Stimulated activated CD4-positive, alpha-beta T cell treated with anti-CD3 and anti-CD28 coated beads, TNF-alpha, amount 100 ng/mL, for 24 hours (primary cell): ENCODE measurements around the gene GNB1L.

Experiments
- DNase-seq, 3 experiments: peaks; one replicate each; pipeline ENCODE4 v3.0.0-alpha.2; 2020; ENCODE audit warnings: low read depth in 3 of 3

Gene GNB1L

DNA sequence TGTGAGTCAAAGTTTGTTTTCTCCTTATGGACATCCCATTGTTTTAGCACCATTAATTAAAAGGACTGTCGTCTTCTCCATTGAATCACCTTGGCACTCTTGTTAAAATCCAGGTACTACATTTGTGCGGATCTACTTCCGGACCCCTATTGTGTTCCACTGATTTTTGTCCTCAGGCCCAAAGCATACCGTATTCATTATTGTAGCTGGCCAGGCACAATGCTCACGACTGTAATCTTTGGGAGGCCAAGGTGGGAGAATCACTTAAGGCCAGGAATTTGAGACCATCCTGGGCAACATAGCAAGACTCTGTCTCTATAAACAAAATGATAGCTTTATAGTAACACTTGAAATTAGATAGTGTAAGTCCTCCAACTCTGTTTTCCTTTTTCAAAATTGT is 8.9 kb upstream of the GNB1L start:
- no peak for DNase-seq

DNA sequence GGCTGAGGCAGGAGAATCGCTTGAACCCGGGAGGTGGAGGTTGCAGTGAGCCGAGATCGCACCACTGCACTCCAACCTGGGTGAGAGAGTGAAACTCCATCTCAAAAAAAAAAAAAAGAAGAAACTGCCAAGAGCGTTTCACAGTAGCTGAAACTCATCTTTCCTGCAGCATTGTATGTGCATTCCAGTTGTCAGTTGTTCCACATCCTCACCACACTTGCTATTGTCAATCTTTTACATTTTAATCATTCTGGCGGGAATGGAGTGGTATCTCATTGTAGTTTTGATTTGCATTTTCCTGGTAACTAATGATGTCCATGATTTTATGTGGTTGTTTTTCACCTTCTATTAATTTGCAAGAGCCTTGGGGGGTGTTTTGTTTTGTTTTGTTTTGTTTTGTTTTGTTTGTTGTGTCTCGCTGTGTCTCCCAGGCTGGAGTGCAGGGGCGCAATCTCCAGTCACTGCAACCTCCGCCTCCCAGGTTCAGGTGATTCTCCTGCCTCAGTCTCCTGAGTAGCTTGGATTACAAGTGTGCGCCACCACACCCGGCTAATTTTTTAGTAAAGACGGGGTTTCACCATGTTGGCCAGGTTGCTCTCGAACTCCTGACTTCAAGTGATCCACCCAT is 8.1 kb upstream of the GNB1L start:
- no peak for DNase-seq

- no peak for DNase-seq
Measured at GRCh38 chr22:19859861-19860510, 5.3 kb upstream of the GNB1L start.

DNA sequence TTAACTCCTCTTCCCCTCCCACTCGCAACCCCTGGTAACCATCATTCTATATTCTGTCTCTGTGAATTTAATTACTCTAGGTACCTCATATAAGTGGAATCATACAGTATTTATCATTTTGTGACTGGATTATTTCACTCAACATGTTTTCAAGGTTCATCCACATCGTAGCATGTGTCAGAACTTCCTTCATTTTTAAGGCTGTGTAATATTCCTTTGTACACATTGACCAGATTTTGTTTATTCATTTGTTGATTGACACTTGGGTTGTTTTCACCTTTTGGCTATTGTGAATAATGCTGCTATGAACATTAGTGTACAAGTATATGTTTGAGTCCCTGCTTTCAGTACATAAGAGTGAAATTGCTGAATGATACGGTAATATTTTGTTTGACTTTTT is 2.7 kb upstream of the GNB1L start:
- DNase-seq: no peak

DNA sequence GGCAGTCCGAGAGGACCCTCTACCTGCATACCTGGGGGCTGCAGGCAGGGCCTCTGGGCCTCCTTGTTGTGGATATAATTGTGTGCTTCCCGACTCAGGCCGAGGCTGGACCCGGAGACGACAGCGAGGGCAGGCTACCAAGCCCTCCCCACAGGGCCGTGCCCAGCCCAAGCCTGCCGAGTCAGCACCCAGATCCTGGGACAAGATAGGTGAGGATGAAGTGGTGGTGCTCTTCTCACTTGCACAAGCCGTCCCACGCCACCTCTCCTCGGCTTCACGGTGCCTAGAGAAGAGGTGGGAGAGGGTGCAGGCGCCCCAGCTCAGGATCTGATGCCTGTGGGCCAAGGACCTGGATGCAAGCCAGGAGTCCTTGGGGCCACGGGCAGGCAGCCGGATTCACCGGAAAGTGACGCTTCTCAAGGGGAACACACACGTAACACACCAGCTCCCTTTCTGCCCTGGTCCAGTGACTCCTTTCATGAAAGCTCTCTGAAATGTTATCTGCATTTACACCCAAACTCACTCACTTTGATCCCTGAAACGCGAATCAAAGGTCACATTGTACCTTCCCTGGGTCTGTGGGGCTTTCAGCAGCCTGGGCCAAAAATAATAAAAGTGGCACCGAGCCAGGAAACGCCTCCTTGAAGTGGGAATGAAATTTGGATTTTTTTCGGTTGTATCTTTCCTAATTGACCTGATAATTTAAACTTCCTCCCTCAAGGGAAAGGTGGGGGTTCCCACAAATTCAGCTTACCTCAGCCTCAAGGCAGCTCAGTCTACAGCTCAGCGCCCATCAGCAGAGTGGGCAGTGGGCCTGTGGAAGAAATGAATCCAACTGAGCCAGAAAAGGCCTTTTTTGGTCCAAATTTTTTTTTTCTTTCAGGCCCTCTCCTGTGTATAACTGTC is 1.1 kb upstream of the GNB1L start:
- DNase-seq: peak; percentile 42 to 71 (median 47)

GRCh38 chr22:19853879-19854777 is 546 bp downstream of the GNB1L start:
- DNase-seq: no peak

- DNase-seq: no peak
Measured at GRCh38 chr22:19853058-19853878, 1.4 kb downstream of the GNB1L start.

DNA sequence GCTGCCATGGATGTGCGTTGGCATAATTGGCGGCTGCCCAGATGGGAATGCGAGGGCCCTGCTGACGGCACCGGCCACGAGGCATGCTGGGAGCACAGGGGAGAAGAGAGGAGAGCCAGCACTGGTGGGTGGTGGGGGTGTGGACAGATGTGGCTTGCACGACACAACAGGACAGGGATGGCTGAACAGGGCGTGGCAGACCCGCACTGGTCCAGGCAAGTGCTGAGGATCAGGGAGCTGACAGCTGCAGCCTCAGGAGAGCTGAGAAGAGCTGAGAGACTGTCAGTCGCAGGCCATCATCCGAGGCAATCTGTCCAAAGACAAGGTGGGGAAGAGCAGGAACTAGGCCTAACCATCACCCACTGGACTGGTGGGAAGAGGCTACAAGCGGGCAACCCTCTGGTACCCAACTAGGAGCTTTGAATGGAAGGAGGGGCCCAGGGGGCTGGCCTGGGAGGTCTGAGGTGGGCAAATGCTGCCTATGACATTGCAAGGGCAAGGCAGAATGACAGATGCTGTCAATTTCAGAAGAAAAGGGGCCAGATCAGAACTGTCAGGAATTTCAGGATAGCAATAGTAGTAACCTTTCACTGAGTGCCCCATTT is 2.4 kb downstream of the GNB1L start:
- DNase-seq: no peak

GRCh38 chr22:19851291-19852176 is 3.1 kb downstream of the GNB1L start:
- DNase-seq: no peak

DNA sequence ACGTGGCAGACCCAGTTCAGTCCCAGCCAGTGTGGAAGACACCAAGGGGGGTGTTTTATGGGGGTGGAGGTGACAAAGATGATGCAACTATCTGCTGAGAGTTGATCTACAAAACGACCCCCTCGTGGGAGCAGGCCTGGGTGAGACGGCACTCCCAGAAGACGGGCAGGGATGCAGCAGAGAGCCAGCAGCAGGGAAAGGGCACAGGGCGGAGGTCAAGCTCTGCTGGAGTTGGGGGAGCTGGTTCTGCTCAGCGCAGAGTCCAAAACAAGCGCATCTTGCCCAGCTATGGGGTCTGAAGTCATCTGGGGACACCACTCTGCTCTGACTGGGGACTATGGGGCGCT is 3.9 kb downstream of the GNB1L start:
- DNase-seq: no peak

DNA sequence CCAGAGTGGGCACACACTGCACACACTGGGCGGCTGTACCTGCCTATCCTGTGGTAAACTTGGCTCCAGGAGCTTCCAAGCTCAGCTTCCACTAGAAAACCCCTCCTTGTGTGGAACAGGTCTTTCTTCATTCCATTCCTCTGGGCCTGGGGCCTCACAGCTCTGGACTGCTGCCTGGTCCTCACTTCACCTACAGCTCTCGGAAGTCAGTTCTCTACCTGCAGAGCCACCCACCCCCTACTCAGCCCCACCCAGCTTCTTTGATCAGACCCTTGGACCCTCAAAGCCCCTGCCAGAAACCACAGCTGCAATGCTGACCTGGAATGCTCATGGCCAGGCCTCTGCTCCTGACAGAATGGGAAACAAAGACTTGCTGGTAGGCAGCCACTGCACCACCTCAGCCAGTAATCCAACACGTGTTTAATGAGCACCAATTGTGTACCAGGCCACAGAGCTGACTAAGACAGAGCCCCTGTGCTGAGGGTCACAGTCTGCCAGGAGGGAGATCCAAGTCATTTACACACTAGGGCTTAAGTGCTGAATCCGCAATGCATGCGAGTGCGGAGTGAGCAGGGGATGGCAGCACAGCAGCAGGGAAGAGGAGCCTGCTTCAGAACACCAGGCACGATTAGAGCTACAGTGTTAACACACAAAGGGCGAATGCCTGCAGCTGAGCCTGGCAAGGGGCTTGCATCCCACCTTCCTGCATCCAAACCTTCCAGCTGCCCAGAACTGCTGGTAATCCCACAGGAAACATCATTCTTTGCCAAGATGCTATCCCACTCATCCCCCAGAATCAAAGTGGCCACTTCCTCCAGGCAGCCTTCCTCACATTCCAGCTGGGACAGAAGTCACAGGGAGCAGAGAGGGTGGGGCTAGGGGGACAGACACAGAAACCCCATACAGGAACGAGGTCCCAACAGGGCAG is 4.6 kb downstream of the GNB1L start:
- no peak for DNase-seq

- DNase-seq: no peak
Measured at GRCh38 chr22:19848298-19849224, 6.1 kb downstream of the GNB1L start.

DNA sequence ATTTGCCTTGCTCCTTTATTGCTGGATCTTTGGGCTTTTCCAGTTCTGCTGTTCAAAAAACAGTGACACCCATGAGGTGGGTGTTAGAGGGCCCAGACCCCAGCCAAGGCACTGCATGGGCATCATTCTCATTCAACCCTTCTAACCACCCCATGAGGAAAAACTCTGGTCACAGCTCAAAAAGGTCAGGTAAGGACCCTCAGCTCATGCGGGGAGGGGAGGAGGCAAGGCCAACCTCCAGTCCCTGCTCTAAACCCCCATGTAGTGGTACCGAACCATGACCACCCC is 7.4 kb downstream of the GNB1L start:
- DNase-seq: no peak

GRCh38 chr22:19846620-19847344 is 7.9 kb downstream of the GNB1L start:
- DNase-seq: no peak

DNA sequence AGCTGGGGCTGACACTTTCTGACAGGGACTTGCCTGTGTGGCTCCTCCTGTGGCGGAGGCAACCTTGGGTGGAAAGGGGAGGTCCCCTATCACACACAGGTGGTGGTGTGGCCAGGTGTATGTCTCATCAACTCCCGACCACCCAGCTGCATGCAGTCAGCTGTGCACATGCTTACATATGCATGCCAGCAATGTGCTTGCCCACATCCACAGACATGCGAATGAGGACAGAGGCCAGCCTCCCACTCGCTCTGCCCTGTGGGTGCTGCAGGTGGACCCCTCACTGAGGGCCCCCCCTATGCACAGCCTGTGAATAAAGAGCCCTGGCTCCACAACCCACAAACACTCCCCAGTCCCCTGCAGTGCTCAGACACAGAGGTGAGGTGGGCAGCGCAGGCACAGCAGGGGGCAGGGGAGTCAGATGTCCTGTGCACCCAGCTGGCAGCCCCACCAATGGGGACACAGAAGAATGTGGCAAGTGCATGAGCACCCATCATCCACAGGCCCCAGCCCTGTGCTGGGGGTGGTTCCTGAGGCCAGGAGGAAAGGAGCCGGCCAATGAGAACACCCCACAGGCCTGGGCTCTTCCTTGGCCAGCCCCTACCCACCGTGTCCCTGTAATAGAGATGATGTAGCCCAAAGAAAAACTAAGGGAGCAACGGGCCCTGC is 9.5 kb downstream of the GNB1L start:
- no peak for DNase-seq

GRCh38 chr22:19844377-19845053 is 10.2 kb downstream of the GNB1L start:
- no peak for DNase-seq
